CD4-positive, alpha-beta T cell treated with Interleukin-10 for 1 hour (primary cell): ENCODE measurements around the gene IGFL4.

Experiments used
- DNase-seq: peaks from one replicate; pipeline ENCODE4 v3.0.0-alpha.2; 2020

The IGFL4 gene

GRCh38 chr19:46018729-46019251 is 22.0 kb downstream of the IGFL4 start:
- DNase-seq = no peak

DNA sequence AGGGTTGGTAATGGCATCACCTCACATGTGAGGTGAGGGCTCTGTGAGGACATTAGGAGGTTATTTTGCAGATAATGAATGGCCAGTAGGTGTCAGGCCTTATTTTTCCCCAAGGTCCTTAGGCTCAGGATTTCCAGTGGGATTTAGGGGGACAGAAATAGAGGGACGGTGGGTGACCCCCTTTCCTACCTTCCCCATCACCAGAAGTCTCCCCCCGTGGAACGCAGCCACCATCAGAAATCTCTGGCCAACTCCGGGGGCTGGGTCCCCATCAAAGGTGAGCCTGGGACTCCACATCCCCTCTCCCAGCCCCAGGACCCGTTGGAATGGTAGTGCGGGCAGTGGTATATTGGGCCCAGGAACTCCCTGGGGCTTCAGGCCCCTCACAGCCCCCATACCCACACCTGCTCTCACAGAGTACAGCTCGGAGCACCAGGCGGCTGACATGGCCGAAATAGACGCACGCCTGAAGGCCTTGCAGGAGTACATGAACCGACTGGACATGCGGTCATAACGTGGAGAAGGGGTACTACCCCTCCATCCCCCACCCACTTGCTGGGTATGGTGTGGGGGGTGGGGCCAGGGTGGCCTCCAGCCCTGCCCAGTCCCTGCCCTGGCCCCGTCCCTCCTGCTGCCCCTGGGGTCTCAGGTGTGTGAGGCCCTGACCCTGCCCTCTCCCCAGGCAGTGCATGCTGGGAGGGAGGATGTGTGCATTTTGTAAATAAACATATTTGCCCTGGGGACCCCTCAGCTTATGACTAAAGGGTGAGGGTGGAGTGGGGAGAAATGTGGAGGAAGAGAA is 22.7 kb downstream of the IGFL4 start:
- DNase-seq = no peak

GRCh38 chr19:46017095-46017429 is 23.7 kb downstream of the IGFL4 start:
- no peak for DNase-seq

DNA sequence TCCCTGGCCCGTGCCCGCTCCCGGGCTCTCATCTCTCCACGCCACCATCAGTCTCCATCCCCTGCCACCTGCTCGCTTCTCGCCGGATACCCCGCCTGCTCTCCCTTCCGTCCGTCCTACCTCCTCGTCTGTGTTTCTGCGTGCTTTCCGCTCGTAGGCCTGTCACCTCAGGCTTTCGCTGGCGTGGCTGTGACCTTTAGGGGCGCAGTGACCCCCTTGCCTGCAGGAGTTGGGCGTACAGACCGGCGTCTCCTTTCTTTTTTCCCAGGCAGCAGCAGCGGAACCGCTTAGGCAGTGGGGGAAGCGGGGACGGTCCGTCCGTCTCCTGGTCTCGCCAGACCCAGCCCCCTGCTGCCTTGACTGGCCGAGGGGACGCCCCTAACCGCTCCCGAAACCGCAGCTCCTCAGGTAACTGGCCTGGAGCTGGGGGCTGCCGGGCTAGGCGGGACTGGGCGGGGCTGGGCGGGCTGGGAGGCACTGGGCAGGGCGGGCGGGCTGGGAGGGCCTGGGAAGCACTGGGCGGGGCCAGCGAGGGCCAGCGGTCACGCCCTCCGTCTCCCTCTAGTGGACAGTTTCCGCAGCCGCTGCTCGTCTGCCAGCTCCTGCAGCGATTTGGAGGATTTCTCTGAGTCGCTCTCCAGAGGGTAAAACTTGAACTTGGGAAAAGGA is 24.2 kb downstream of the IGFL4 start:
- peak; percentile 86 for DNase-seq

DNA sequence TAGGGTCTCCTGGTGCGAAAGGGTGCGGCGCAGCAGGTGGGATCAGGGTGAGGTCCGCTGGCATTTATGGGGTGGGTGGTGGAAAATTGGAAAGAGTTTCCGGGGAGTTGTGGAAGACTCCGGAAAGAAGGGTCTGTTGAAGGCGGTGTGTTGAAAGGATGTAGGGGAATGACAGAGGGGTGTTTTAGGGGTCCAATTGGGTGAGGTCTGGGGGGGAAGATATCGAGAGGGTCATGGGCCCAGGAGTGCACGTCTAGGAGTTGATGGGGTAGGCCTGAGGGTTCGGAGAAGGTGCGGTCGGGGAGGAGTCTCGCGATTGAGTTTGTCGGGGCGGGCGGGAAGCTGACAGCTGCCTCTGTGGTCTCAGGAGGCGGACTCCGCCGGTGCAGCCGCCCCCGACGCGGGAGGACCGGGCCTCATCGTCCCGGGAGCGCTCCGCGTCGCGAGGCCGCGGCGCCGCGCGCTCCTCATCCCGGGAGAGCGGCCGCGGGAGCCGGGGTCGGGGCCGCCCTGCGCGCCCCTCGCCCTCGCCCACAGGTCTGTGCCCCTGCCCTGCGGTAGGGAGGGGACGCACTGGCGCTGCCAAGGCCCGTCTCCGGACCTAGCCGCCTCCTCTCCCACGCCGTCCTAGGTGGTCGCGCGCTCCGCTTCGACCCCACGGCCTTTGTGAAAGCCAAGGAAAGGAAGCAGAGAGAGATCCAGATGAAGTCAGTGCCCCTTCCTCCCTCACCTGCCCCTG is 24.9 kb downstream of the IGFL4 start:
- peak; percentile 48 for DNase-seq

DNA sequence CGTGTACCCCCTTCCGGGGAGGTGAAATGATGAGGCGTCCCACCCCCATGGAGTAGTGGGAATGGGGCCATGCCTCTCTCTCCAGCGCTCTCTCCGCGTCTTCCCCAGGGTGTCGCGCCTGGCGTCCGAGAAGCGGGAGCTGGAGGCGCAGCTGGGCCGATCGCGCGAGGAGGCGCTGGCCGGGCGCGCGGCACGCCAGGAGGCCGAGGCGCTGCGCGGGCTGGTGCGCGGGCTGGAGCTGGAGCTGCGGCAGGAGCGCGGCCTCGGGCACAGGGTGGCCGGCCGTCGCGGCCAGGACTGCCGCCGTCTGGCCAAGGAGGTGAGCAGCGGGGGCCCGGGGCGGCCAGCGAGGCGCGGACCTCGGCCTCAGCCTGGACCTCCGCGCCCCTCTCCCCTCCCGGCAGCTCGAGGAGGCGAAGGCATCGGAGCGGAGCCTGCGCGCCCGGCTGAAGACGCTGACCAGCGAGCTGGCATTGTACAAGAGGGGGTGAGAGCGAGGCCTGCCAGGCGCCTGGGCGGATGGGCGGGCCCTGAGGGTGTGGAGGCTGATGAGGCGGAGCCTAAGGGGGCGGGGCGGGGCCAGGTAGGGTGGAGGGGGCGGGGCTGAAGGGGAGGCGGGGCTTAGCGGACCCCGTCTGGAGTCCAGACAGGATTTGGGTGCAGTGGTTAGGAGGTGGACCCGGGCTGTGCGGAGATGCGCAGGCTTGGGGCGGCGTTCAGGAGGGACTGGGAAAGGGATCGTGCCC is 25.7 kb downstream of the IGFL4 start:
- DNase-seq = peak; percentile 71

DNA sequence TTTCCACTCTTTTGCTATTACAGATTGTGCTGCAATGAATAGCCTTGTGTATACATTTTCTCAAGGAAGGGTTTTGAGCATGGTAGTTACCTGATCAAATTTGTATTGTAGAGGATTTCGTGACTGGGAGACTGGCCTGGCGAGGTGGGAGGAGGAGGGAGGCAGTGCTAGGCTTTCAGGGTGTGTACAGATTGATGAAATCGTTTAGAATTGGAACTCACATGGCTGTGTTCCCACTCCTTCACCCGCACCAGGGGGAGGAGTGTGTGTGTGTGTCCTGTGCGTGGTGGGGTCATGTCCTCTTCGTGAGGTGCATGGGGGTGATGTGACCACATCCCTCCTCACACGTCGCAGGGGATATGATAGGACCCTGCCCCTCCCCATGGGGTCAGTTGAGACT is 26.3 kb downstream of the IGFL4 start:
- no peak for DNase-seq

GRCh38 chr19:46009530-46010510 is 31.0 kb downstream of the IGFL4 start:
- DNase-seq = peak; percentile 72

DNA sequence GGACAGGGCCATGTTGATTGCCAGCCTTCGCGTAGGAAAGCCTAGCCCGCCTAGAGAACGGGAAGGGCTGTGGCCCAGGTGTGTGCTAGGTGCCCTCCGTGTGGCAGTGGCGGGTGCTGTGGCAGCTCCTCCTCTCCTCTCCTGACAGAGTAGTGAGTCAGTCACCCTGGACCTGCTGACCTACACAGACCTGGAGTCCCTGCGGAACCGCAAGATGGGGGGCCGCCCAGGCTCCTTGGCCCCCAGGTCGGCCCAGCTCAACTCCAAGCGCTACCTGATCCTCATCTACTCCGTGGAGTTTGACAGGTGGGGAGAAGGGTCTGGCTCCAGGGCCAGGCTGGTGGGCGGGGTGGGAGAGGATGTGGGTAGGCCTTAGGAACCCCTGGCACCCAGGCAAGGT is 34.4 kb downstream of the IGFL4 start:
- DNase-seq = no peak

- DNase-seq = no peak
These were observed 38.0 kb downstream of the IGFL4 start for GRCh38 chr19:46002678-46003275.

DNA sequence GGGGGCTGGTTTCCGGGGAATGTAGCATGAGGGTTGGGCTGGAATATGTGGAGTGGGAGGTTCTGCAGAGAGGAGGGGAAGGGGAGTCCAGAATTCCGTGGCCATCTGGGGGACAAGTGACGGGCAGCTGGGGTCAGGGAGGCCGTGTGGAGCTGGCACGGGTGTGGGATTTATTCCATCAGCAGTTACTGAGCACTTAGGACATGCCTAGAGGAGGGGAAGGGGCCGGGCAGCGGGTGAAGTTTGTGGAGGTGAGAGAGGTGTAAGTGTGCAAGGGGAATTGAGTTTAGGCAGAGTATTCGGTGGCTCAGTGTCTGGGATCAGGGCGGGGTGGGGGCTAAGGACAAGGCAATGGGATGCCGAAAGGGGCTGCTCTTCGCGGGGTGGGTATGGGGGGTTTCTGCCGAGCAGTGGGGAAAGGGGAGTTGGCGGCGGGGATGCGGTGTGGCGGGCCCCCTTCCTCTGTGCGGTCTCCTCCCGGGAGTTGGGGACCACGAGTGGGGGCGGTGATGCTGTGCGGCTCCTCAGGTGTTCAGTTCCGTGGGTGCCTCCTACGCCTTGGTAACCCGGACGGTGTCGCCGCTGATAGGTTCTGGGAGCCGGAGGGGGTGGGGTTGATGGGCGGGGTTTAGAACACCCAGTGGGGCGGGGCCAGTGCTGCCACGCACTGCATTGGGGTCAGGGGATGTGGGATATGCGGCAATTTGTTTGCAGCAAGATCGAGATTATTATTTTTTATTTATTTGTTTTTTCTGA is 40.1 kb downstream of the IGFL4 start:
- DNase-seq = peak; percentile 85

GRCh38 chr19:45999653-46000121 is 41.1 kb downstream of the IGFL4 start:
- peak; percentile 13 for DNase-seq

DNA sequence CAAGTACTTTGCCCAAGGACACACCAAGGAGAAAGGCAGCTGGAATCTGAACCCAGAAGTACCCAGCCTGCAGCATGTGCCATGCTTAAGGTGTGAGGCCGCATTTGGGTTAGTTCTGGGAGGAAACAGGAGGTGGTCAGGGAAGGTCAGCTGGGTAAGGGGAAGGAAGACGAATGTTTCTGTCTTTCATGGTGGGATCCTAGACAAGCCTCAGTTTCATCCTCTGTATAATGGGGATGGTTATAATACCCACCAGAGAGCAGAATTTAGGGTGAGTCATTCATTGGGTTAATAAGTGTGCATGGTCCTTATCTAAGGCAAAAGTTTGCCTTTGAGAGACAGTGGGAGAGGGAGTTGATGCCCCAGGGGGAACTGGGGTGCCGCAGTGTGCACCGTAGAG is 42.0 kb downstream of the IGFL4 start:
- DNase-seq = no peak

- no peak for DNase-seq
These were observed 43.9 kb downstream of the IGFL4 start for GRCh38 chr19:45996933-45997332.

GRCh38 chr19:45995715-45996385 is 45.0 kb downstream of the IGFL4 start:
- no peak for DNase-seq

DNA sequence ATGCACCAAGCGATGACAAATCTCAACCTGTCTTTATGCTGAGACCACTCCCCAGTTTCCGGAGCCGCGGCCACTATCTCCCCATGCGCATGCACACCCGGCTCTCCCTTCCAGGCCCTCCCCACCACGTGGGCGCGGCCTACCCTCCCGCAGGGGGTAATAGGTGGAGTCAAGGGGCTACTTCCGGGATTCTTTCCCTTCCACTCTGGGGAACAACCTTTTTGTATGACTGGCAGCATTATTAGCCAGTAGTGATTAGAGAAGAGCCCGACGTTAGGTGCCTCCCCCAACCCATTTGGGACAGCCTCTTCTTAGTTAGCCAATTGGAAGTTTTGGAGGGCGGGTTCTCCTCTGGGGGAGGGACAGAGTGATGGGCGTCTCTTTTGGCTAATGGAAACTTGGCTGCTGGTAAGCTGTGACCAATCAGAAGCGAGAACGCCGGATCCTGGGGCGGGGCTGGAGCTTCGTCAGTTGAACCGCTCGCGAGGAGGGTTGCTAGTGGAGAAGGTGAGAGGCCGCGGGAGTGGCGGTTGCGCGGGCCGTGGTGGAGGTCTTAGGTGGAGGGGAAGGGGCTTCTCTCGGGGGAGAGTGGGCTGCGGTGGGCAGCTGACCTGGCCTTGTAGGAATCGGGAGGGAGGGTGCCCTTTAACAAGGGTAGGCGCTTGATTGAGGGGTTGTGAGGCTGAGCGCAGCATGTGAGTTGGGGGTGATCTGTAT is 45.6 kb downstream of the IGFL4 start, which contains the start of gene CCDC61:
TSS of gene CCDC61 (plus strand) at position 470 of the 717 bp plus-strand sequence. CDS start 7,552 bp downstream, outside the sequence.
- peak; percentile 100 for DNase-seq

GRCh38 chr19:45994456-45994997 is 46.3 kb downstream of the IGFL4 start:
- no peak for DNase-seq

- DNase-seq = no peak
These were observed 50.6 kb downstream of the IGFL4 start for GRCh38 chr19:45990113-45990728.
